ENCODE data around the gene MOAP1.

Gene MOAP1

GRCh38 chr14:93219103-93219726 lies 34.5 kb upstream of the MOAP1 start:
- peak; percentile 86 for TF ChIP-seq CTCF (IDR thresholded peaks at IDR 0.05)

GRCh38 chr14:93214598-93214997 lies 29.9 kb upstream of the MOAP1 start:
- TF ChIP-seq CTCF (IDR thresholded peaks at IDR 0.05) = no peak

DNA sequence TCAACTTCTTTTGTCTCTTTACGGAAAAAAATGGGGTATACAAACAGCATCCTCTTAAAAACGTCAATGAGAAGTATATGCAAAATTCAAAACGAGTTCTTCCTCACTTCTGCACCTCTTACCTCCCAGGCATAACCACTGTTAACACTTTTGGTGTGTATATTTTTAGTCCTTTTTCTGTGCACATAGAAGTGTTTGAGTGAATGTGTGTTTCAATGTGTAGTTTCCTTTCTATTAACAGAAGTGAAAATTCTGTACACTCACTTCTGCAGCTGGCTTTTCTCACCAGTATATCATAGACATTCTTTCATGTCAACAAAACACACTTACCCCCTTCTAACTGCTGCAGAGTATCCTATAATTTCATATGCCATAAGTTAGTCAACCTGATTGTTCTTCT lies 27.7 kb upstream of the MOAP1 start:
- no peak for TF ChIP-seq CTCF (IDR thresholded peaks at IDR 0.05)

GRCh38 chr14:93207468-93208308 lies 23.0 kb upstream of the MOAP1 start:
- TF ChIP-seq CTCF (IDR thresholded peaks at IDR 0.05) = peak; percentile 60

DNA sequence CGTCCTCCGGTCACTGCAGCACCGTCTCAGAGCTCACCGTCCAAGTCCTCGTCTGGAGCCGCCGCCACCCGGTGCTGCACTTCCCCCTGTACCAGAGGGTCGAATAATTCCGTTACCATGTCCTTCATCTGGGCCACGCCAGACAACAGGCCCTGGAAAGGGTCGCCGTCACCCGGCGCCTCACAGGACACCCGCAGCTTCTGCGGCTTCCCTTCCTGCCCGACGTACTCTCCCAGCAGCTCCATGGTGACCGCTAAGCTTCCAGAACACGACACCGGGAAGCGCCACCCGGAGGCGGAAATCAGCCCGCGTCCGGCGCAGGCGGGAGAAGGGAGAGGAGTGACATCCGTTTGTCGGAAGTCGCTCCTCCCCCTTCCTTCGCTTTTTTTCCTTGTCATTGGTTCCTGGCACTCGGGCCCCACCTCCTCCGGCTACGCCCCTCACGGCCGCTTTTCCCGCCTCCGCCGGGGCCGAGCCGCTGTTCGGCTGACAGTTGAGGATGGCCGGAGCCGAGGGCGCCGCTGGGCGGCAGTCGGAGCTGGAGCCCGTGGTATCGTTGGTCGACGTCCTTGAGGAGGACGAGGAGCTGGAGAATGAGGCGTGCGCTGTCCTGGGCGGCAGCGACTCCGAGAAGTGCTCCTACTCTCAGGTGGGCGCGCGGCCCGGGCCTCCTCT lies 22.2 kb upstream of the MOAP1 start, which contains the start of the genes GON7 and UBR7:
TSS of gene GON7 (minus strand) at position 273 of the 675 bp plus-strand sequence. CDS start at position 245, 28 bp downstream.
TSS of gene UBR7 (plus strand) at position 464 of the 675 bp plus-strand sequence. CDS start at position 500, 36 bp downstream.
- no peak for TF ChIP-seq CTCF (IDR thresholded peaks at IDR 0.05)

- TF ChIP-seq CTCF (IDR thresholded peaks at IDR 0.05) = no peak
These were observed 16.5 kb upstream of the MOAP1 start for GRCh38 chr14:93201155-93201704.

GRCh38 chr14:93200553-93200952 lies 15.9 kb upstream of the MOAP1 start:
- TF ChIP-seq CTCF (IDR thresholded peaks at IDR 0.05) = no peak
